HG02943 (cell line): Measurements from ENCODE around the gene SPATA2.

Experiments
- ATAC-seq: cut with Tn5 transposase; IDR thresholded peaks from one replicate; pipeline ENCODE4 v1.9.1; 2021; ENCODE audit warnings: mild to moderate bottlenecking, low read depth, moderate library complexity; ENCODE audit not compliant: unreplicated experiment

Gene SPATA2

GRCh38 chr20:49935746-49936152 is 20.4 kb upstream of the SPATA2 start:
- no peak for ATAC-seq

- ATAC-seq = no peak
These were observed 13.8 kb upstream of the SPATA2 start for GRCh38 chr20:49929142-49929494.

GRCh38 chr20:49928411-49929141 is 13.2 kb upstream of the SPATA2 start:
- ATAC-seq = no peak

- ATAC-seq = no peak
These were observed 10.6 kb upstream of the SPATA2 start for GRCh38 chr20:49925901-49926454.

- ATAC-seq = no peak
These were observed 8.9 kb upstream of the SPATA2 start for GRCh38 chr20:49924247-49924646.

- no peak for ATAC-seq
These were observed 4.1 kb upstream of the SPATA2 start for GRCh38 chr20:49919461-49919860.

GRCh38 chr20:49919009-49919408 is 3.7 kb upstream of the SPATA2 start:
- no peak for ATAC-seq

GRCh38 chr20:49918446-49918845 is 3.1 kb upstream of the SPATA2 start:
- no peak for ATAC-seq

- no peak for ATAC-seq
These were observed 1.0 kb upstream of the SPATA2 start for GRCh38 chr20:49916146-49917002.

GRCh38 chr20:49915118-49915379 is 280 bp downstream of the SPATA2 start:
- ATAC-seq = peak; percentile 32

GRCh38 chr20:49914310-49915117 is 815 bp downstream of the SPATA2 start:
- ATAC-seq = no peak

- no peak for ATAC-seq
These were observed 1.8 kb downstream of the SPATA2 start for GRCh38 chr20:49913399-49914047.

- no peak for ATAC-seq
These were observed 5.0 kb downstream of the SPATA2 start for GRCh38 chr20:49910340-49910706.

- ATAC-seq = no peak
These were observed 5.6 kb downstream of the SPATA2 start for GRCh38 chr20:49909499-49910339.

- no peak for ATAC-seq
These were observed 7.1 kb downstream of the SPATA2 start for GRCh38 chr20:49908258-49908565.

GRCh38 chr20:49907405-49908257 is 7.7 kb downstream of the SPATA2 start:
- no peak for ATAC-seq

- ATAC-seq = no peak
These were observed 8.6 kb downstream of the SPATA2 start for GRCh38 chr20:49906615-49907154.

GRCh38 chr20:49906101-49906604 is 9.2 kb downstream of the SPATA2 start:
- ATAC-seq = no peak
